Measurements from ENCODE around the gene EML5. TPM values are rescaled to one million over a fixed set of nuclear protein-coding genes. Genes with fewer than 3 reads are reported as not detected.

The EML5 gene
- polyA plus RNA-seq, 3 donors = not detected

DNA sequence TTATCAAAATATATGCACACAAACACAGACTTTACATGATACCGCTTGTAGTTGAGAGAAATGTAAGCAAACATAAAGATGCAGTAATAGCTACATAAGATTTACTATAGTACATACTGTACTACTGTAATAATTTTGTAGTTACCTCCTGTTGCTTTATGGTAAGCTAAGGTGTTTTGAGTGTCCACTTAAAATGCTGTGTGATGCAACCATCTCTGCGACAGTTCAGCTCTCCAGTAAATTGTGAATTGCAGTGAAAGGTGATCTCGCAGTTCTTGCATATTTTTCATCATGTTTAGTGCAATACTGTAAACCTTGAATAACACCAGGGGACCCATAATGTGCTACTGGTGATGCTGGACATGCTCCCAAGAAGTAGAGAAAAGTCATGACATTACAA, 208.3 kb downstream of the EML5 start:
- Mint-ChIP-seq H3K4me3 (no peak overlapping the region), H3K4me1 (no peaks in the 10 kb centered on the region), H3K27me3 (ENCODE audit: low read depth in 3 of 3) (no peaks in the 10 kb centered on the region), H3K36me3 (peaks cover 66 to 83% of the 10 kb centered on the region in 2 donors), H3K9me3 (no peaks in the 10 kb centered on the region), H3K27ac (no peak overlapping the region)
- Histone ChIP-seq H3K9me3 (replicated peaks in 1 of 2; ENCODE audit: control insufficient read depth in 1 of 2, insufficient read depth in 1 of 2, low read length in 2 of 2) (no peaks in the 10 kb centered on the region), H3K27me3 (ENCODE audit: control insufficient read depth in 2 of 2, insufficient read depth in 2 of 2, low read length in 2 of 2) (no peaks in the 10 kb centered on the region), H3K36me3 (replicated peaks in 1 of 2; ENCODE audit: control insufficient read depth in 1 of 2, insufficient read depth in 2 of 2, low read length in 2 of 2) (peaks cover 33 to 93% of the 10 kb centered on the region in 2 donors), H3K4me3 (replicated peaks in 1 of 3; ENCODE audit: low read depth in 2 of 3, low read length in 3 of 3) (no peak overlapping the region), H3K4me2 (replicated peaks; ENCODE audit: extremely low read depth, low read length, poor library complexity, severe bottlenecking) (no peak overlapping the region), H3K4me1 (ENCODE audit: control insufficient read depth in 1 of 2, insufficient read depth in 2 of 2, low read length in 2 of 2) (no peaks in the 10 kb centered on the region), H2AFZ (ENCODE audit: insufficient read depth, low read depth, low read length, poor library complexity, severe bottlenecking) (no peak overlapping the region), H3K9ac (ENCODE audit: insufficient read depth, low read length, poor library complexity, severe bottlenecking) (no peak overlapping the region), H3K27ac (ENCODE audit: low read depth in 1 of 2, low read length in 2 of 2) (no peak overlapping the region), H3K79me2 (ENCODE audit: insufficient read depth, low read length) (no peaks in the 10 kb centered on the region), H4K20me1 (ENCODE audit: insufficient read depth, low read length) (no peaks in the 10 kb centered on the region)
- 100% methylated on average over 2 of the region's 3 CpGs for WGBS (ENCODE audit: insufficient coverage)
- no peak for DNase-seq
- intact Hi-C loops (cut with micrococcal nuclease) = no loop called here
- TF ChIP-seq, protein P1, sequence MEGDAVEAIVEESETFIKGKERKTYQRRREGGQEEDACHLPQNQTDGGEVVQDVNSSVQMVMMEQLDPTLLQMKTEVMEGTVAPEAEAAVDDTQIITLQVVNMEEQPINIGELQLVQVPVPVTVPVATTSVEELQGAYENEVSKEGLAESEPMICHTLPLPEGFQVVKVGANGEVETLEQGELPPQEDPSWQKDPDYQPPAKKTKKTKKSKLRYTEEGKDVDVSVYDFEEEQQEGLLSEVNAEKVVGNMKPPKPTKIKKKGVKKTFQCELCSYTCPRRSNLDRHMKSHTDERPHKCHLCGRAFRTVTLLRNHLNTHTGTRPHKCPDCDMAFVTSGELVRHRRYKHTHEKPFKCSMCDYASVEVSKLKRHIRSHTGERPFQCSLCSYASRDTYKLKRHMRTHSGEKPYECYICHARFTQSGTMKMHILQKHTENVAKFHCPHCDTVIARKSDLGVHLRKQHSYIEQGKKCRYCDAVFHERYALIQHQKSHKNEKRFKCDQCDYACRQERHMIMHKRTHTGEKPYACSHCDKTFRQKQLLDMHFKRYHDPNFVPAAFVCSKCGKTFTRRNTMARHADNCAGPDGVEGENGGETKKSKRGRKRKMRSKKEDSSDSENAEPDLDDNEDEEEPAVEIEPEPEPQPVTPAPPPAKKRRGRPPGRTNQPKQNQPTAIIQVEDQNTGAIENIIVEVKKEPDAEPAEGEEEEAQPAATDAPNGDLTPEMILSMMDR (IDR thresholded peaks at IDR 0.05) = no peak

DNA sequence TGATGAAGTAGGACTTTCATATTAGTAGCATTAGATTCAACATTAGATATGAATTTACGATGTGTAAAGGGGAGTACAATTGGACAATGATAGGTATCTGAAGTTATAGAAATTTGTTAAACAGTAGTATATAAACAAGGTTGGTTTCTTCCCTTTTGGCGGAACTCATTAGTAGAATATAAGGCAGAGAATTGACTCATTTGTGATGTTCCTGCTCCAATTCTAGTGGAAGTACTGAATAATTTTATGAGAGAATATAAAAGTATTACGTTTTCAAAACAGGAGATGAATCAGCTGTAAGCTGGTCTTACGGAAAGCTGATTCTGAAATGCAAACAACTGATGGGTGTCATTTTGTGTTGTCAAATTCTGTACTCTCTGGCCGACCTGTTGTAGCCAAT, 216.5 kb downstream of the EML5 start:
- no peak overlapping the region for H3K27ac Mint-ChIP-seq
- peaks cover 74 to 91% of the 10 kb centered on the region in 2 donors for H3K36me3 Mint-ChIP-seq
- no peak overlapping the region for H3K4me3 ChIP-seq (replicated peaks in 1 of 3; ENCODE audit: low read depth in 2 of 3, low read length in 3 of 3)
- DNase-seq = no peak
- no peak overlapping the region for H2AFZ ChIP-seq (ENCODE audit: insufficient read depth, low read depth, low read length, poor library complexity, severe bottlenecking)
- no peak overlapping the region for H3K27ac ChIP-seq (ENCODE audit: low read depth in 1 of 2, low read length in 2 of 2)
- intact Hi-C loops (cut with micrococcal nuclease) = no loop called here
- no peaks in the 10 kb centered on the region for H3K79me2 ChIP-seq (ENCODE audit: insufficient read depth, low read length)
- no peaks in the 10 kb centered on the region for H3K9me3 ChIP-seq (replicated peaks in 1 of 2; ENCODE audit: control insufficient read depth in 1 of 2, insufficient read depth in 1 of 2, low read length in 2 of 2)
- no peaks in the 10 kb centered on the region for H3K4me1 Mint-ChIP-seq
- H3K36me3 ChIP-seq (replicated peaks in 1 of 2; ENCODE audit: control insufficient read depth in 1 of 2, insufficient read depth in 2 of 2, low read length in 2 of 2) = peaks cover 87 to 95% of the 10 kb centered on the region in 2 donors
- no peaks in the 10 kb centered on the region for H3K27me3 ChIP-seq (ENCODE audit: control insufficient read depth in 2 of 2, insufficient read depth in 2 of 2, low read length in 2 of 2)
- WGBS (ENCODE audit: insufficient coverage) = 92% methylated on average over 3 of the region's 5 CpGs
- no peaks in the 10 kb centered on the region for H3K27me3 Mint-ChIP-seq (ENCODE audit: low read depth in 3 of 3)
- no peaks in the 10 kb centered on the region for H3K9me3 Mint-ChIP-seq
- no peaks in the 10 kb centered on the region for H4K20me1 ChIP-seq (ENCODE audit: insufficient read depth, low read length)
- no peak overlapping the region for H3K4me3 Mint-ChIP-seq
- H3K4me1 ChIP-seq (ENCODE audit: control insufficient read depth in 1 of 2, insufficient read depth in 2 of 2, low read length in 2 of 2) = no peaks in the 10 kb centered on the region
- H3K9ac ChIP-seq (ENCODE audit: insufficient read depth, low read length, poor library complexity, severe bottlenecking) = no peak overlapping the region
- TF ChIP-seq, protein P1 (IDR thresholded peaks at IDR 0.05) = no peak
- no peak overlapping the region for H3K4me2 ChIP-seq (replicated peaks; ENCODE audit: extremely low read depth, low read length, poor library complexity, severe bottlenecking)
